Caco-2 (cell line): ENCODE data around the gene ACACA. TPM values are rescaled to one million over a fixed set of nuclear protein-coding genes. Genes with fewer than 3 reads are reported as not detected.

Experiments used
- BruUV-seq: library from RNA; stranded (reverse); fragments of 400-500 nt; replicated peaks from 2 replicates; lab custom pipeline; 2021; lab: Mats Ljungman, UMichigan
- CTCF ChIA-PET: fragments of 300-600 bp; sonication (Branson Sonifier 250); formaldehyde crosslinking; loops from one replicate; lab custom pipeline; 2022; ENCODE audit warnings: antibody characterized with exemption; lab: Charles Lee
- POLR2A ChIA-PET: fragments of 300-600 bp; sonication (Branson Sonifier 250); formaldehyde crosslinking; loops from one replicate; lab custom pipeline; 2022; ENCODE audit warnings: antibody characterized with exemption; lab: Charles Lee
- DNase-seq, 2 experiments: peaks; one replicate each; pipeline versions ENCODE4 v3.0.0 to v3.0.0-alpha.2; 2020 to 2022
- H3K27me3 ChIP-seq: replicated peaks from 2 replicates; pipeline ENCODE4 v1.6.0; 2011; ENCODE audit warnings: low read length; ENCODE audit not compliant: control insufficient read depth, insufficient read depth
- H3K36me3 ChIP-seq: 2 replicates; pipeline ENCODE4 v1.5.1; 2011; ENCODE audit warnings: low read length; ENCODE audit not compliant: control insufficient read depth, insufficient read depth
- H3K4me1 ChIP-seq: fragments of 250-450 bp; sonication (Bioruptor Pico); 2 replicates; pipeline ENCODE4 v1.5.1; 2020; ENCODE audit warnings: mild to moderate bottlenecking
- H3K4me3 ChIP-seq: 2 replicates; pipeline ENCODE4 v1.5.1; 2011; ENCODE audit warnings: low read depth, mild to moderate bottlenecking, control low read depth, low read length
- H3K9me3 ChIP-seq: fragments of 250-450 bp; sonication (Bioruptor Pico); 2 replicates; pipeline ENCODE4 v1.5.1; 2020; ENCODE audit warnings: mild to moderate bottlenecking, moderate library complexity
- H3K27ac Mint-ChIP-seq: one replicate; pipeline ENCODE4 v1.8.0; 2022; ENCODE audit warnings: mixed read lengths; ENCODE audit not compliant: unreplicated experiment
- H3K27me3 Mint-ChIP-seq: one replicate; pipeline ENCODE4 v1.8.0; 2022; ENCODE audit warnings: mixed read lengths; ENCODE audit not compliant: insufficient read depth, unreplicated experiment
- H3K36me3 Mint-ChIP-seq: one replicate; pipeline ENCODE4 v1.8.0; 2022; ENCODE audit warnings: mild to moderate bottlenecking, mixed read lengths; ENCODE audit not compliant: insufficient read depth, unreplicated experiment
- H3K4me1 Mint-ChIP-seq: one replicate; pipeline ENCODE4 v1.8.0; 2022; ENCODE audit warnings: low read depth, mixed read lengths; ENCODE audit not compliant: unreplicated experiment
- H3K4me3 Mint-ChIP-seq: one replicate; pipeline ENCODE4 v1.8.0; 2022; ENCODE audit warnings: mild to moderate bottlenecking, moderate library complexity, mixed read lengths; ENCODE audit not compliant: unreplicated experiment
- H3K9me3 Mint-ChIP-seq: one replicate; pipeline ENCODE4 v1.8.0; 2022; ENCODE audit warnings: mixed read lengths; ENCODE audit not compliant: unreplicated experiment
- intact Hi-C: fragments of 100-400 bp; cut with micrococcal nuclease; formaldehyde crosslinking; loops from one replicate; pipeline ENCODE4 v1.10.0; 2022; ENCODE audit not compliant: unreplicated experiment
- total RNA-seq: library from RNA; stranded (reverse); gene quantifications from 2 replicates; pipeline ENCODE4 v1.2.3, GENCODE V29; 2022
- TF ChIP-seq, protein P1 (sequence below), 2 experiments: fragments of 200-600 bp in 1 of 2; IDR thresholded peaks; 1 replicate in 1 of 2; 2 replicates in 1 of 2; pipeline versions ENCODE4 v1.5.1 to v1.8.0; 2011 to 2022; ENCODE audit warnings: antibody characterized with exemption in 1 of 2, control low read depth in 1 of 2, inconsistent platforms in 1 of 2, low read depth in 1 of 2, low read length in 1 of 2, mild to moderate bottlenecking in 1 of 2, moderate library complexity in 1 of 2; ENCODE audit not compliant: insufficient read depth in 1 of 2, severe bottlenecking in 1 of 2, unreplicated experiment in 1 of 2

The ACACA gene
- total RNA-seq, 1 experiment from 2014 or later, result 108 TPM

DNA sequence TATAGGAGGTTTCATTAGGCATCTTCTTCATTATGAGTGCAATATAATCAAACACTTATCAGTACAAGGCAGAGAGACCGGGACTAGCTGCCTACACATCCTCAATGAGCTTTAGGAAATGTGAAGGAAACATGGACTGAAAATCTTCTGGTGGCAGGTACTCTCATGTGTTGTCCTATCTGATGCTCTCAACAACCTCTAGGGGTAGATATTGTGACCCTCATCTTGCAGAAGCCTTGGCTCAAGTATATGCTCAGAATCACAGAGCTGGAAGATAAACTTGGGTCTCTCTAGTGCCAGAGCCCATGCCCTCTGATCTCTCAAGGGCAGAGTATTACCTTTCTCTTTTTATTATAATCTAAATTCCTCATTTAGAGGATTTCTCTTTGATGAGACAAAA is 212.4 kb downstream of the ACACA start:
- no peaks in the 10 kb centered on the region for H3K27me3 ChIP-seq
- no peaks in the 10 kb centered on the region for H3K9me3 ChIP-seq
- Mint-ChIP-seq H3K4me3 (no peak overlapping the region), H3K4me1 (no peaks in the 10 kb centered on the region), H3K36me3 (peaks cover 59% of the 10 kb centered on the region), H3K27ac (no peak overlapping the region), H3K9me3 (no peaks in the 10 kb centered on the region), H3K27me3 (no peaks in the 10 kb centered on the region)
- no TSS peak for BruUV-seq
- TF ChIP-seq, protein P1, sequence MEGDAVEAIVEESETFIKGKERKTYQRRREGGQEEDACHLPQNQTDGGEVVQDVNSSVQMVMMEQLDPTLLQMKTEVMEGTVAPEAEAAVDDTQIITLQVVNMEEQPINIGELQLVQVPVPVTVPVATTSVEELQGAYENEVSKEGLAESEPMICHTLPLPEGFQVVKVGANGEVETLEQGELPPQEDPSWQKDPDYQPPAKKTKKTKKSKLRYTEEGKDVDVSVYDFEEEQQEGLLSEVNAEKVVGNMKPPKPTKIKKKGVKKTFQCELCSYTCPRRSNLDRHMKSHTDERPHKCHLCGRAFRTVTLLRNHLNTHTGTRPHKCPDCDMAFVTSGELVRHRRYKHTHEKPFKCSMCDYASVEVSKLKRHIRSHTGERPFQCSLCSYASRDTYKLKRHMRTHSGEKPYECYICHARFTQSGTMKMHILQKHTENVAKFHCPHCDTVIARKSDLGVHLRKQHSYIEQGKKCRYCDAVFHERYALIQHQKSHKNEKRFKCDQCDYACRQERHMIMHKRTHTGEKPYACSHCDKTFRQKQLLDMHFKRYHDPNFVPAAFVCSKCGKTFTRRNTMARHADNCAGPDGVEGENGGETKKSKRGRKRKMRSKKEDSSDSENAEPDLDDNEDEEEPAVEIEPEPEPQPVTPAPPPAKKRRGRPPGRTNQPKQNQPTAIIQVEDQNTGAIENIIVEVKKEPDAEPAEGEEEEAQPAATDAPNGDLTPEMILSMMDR (IDR thresholded peaks at IDR 0.05; ENCODE audit: insufficient read depth in 1 of 2, low read depth in 1 of 2, low read length in 1 of 2, severe bottlenecking in 1 of 2, unreplicated experiment in 1 of 2), result peak in 1 of 2 experiments; percentile 14
- intact Hi-C loops, result no loop called here
- H3K4me1 ChIP-seq, result no peaks in the 10 kb centered on the region
- no peak for DNase-seq
- ChIA-PET POLR2A (interaction anchor here (0.6 kb wide), 1 partner anchor 609 kb away, joined by 4 read pairs; no protein-coding TSS in a partner anchor), CTCF (interaction anchor here (0.7 to 0.9 kb wide), 2 partner anchors 19 to 46 kb away, joined by 3 read pairs; no protein-coding TSS in a partner anchor)
- peaks cover 1% of the 10 kb centered on the region; the same call in 1 of the 2 replicates for H3K36me3 ChIP-seq
- H3K4me3 ChIP-seq, result no peak overlapping the region

DNA sequence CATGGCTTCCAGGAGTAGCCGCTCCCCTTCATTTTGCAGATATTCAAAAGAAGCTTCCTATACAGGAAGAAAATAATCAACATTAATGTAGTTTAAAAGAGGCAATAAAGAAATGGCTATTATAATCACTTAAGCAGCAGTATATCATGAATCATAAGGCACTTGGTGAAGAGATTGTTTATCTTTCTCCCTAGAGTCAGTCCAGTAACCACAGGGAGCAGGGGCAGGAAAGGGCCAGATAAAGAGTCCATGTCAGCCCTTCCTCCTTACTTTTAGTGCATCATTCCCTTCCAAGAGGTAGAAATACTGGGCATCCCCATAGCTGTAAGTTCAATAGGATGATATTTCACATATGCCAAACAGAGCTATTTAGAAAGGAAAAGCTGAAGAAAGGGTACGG is 215.4 kb downstream of the ACACA start:
- Mint-ChIP-seq H3K27me3 (no peaks in the 10 kb centered on the region), H3K4me3 (no peak overlapping the region), H3K36me3 (peaks cover 66% of the 10 kb centered on the region), H3K4me1 (no peaks in the 10 kb centered on the region), H3K27ac (no peak overlapping the region), H3K9me3 (no peaks in the 10 kb centered on the region)
- no peak for DNase-seq
- no peaks in the 10 kb centered on the region for H3K4me1 ChIP-seq
- POLR2A ChIA-PET, result no interaction called here
- no peak overlapping the region for H3K4me3 ChIP-seq
- BruUV-seq, result no TSS peak
- peaks cover 1% of the 10 kb centered on the region; the same call in 1 of the 2 replicates for H3K36me3 ChIP-seq
- TF ChIP-seq, protein P1 (IDR thresholded peaks at IDR 0.05; ENCODE audit: insufficient read depth in 1 of 2, low read depth in 1 of 2, low read length in 1 of 2, severe bottlenecking in 1 of 2, unreplicated experiment in 1 of 2), result no peak
- intact Hi-C loops, result no loop called here
- no peaks in the 10 kb centered on the region for H3K27me3 ChIP-seq
- CTCF ChIA-PET, result no interaction called here
- no peaks in the 10 kb centered on the region for H3K9me3 ChIP-seq

DNA sequence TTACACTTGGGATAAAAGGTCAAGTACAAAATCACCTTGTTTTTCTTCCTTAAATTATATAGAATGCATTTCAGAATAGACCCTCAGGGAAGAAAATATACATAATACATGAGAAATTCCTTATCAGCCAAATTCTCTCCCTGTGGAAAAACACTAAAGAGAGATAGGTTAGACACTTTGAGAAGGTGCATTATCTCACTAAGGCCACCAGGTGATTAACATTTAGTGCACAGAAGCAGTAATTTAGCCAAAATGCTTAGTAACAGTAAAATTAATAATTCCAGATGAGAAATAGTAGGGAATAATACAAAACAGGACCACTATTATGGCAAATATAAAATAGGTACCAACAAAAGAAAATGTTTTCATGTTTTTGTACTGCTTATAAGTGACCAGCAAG is 216.1 kb downstream of the ACACA start:
- POLR2A ChIA-PET, result no interaction called here

More for the DNA sequence above, 216.1 kb downstream of the ACACA start:
- Histone ChIP-seq H3K4me1 (no peaks in the 10 kb centered on the region), H3K4me3 (no peak overlapping the region), H3K36me3 (peaks cover 1% of the 10 kb centered on the region; the same call in 1 of the 2 replicates), H3K27me3 (no peaks in the 10 kb centered on the region), H3K9me3 (no peaks in the 10 kb centered on the region)
- BruUV-seq, result no TSS peak
- CTCF ChIA-PET, result no interaction called here
- Mint-ChIP-seq H3K4me3 (no peak overlapping the region), H3K27me3 (no peaks in the 10 kb centered on the region), H3K4me1 (no peaks in the 10 kb centered on the region), H3K36me3 (peaks cover 71% of the 10 kb centered on the region), H3K27ac (no peak overlapping the region), H3K9me3 (no peaks in the 10 kb centered on the region)
- TF ChIP-seq, protein P1 (IDR thresholded peaks at IDR 0.05; ENCODE audit: insufficient read depth in 1 of 2, low read depth in 1 of 2, low read length in 1 of 2, severe bottlenecking in 1 of 2, unreplicated experiment in 1 of 2), result peak; percentile 16 to 27
- intact Hi-C loops, result no loop called here
- no peak for DNase-seq
